ENCODE results near the gene GRB2. TPM values are rescaled to one million over a fixed set of nuclear protein-coding genes. Genes with fewer than 3 reads are reported as not detected.

The GRB2 gene
- total and polyA plus RNA-seq, 2 of the 8 experiments (the other 6 are each of a cell fraction or from before 2014, with no cell fraction given): 44.2 to 101 TPM

GRCh38 chr17:75445296-75445695 lies 39.8 kb upstream of the GRB2 start:
- Histone ChIP-seq H4K20me1 (replicated peaks in 1 of 2; ENCODE audit: control insufficient read depth in 1 of 2, insufficient read depth in 2 of 2, low read length in 2 of 2) (no peaks in the 10 kb centered on the region), H4K5ac (ENCODE audit: insufficient read length, low read depth, low read length) (no peak overlapping the region), H3K4me3 (ENCODE audit: extremely low read depth in 1 of 4, insufficient read depth in 2 of 4, low read depth in 3 of 4, low read length in 4 of 4) (no peak overlapping the region), H3K36me3 (ENCODE audit: control insufficient read depth in 2 of 4, insufficient read depth in 4 of 4, low read length in 3 of 4) (no peaks in the 10 kb centered on the region), H2AK5ac (ENCODE audit: low read depth, low read length) (no peak overlapping the region), H3K4ac (replicated peaks; ENCODE audit: insufficient read length, low read depth, low read length) (no peak overlapping the region), H2AFZ (ENCODE audit: low read length) (no peak overlapping the region), H3K79me2 (ENCODE audit: control insufficient read depth in 1 of 2, insufficient read depth in 2 of 2, low read length in 2 of 2) (no peaks in the 10 kb centered on the region), H3K23me2 (ENCODE audit: low read depth, low read length) (no peaks in the 10 kb centered on the region), H3K9me3 (ENCODE audit: insufficient read depth in 2 of 2, low read depth in 1 of 2, low read length in 1 of 2) (no peaks in the 10 kb centered on the region), H2BK12ac (ENCODE audit: low read depth, low read length) (no peak overlapping the region), H3K18ac (ENCODE audit: extremely low read depth, low read length) (no peak overlapping the region), H2BK120ac (replicated peaks; ENCODE audit: low read depth, low read length) (no peak overlapping the region), H2BK20ac (ENCODE audit: low read length) (no peak overlapping the region), H2BK15ac (ENCODE audit: low read length) (no peak overlapping the region), H4K91ac (replicated peaks; ENCODE audit: insufficient read length, low read length) (no peak overlapping the region), H3K27ac (ENCODE audit: low read depth, low read length) (no peak overlapping the region), H3K23ac (ENCODE audit: insufficient read length) (no peak overlapping the region), H3K27me3 (replicated peaks in 1 of 4; ENCODE audit: control insufficient read depth in 3 of 4, extremely low read depth in 1 of 4, insufficient read depth in 3 of 4, low read length in 3 of 4) (no peaks in the 10 kb centered on the region), H3K79me1 (ENCODE audit: low read depth, low read length) (no peaks in the 10 kb centered on the region), H3K14ac (ENCODE audit: insufficient read length) (no peak overlapping the region), H4K8ac (ENCODE audit: extremely low read depth, insufficient read depth, low read length) (no peak overlapping the region), H3K4me2 (ENCODE audit: insufficient read depth in 1 of 2, low read depth in 2 of 2, low read length in 2 of 2) (no peak overlapping the region), H3K4me1 (replicated peaks in 1 of 4; ENCODE audit: control insufficient read depth in 3 of 4, insufficient read depth in 4 of 4, low read length in 3 of 4) (no peaks in the 10 kb centered on the region), H2BK5ac (ENCODE audit: low read depth, low read length) (no peak overlapping the region), H3K9ac (replicated peaks in 1 of 4; ENCODE audit: extremely low read depth in 1 of 4, low read depth in 3 of 4, low read length in 3 of 4) (no peak overlapping the region), H3K56ac (replicated peaks; ENCODE audit: insufficient read length, low read depth, low read length) (no peak overlapping the region)
- ChIA-PET CTCF (ENCODE audit: partially characterized antibody) (interaction anchor here (0.5 to 2.3 kb wide), 4 partner anchors 12 to 19 kb away, joined by 3 to 5 read pairs (median 4); no protein-coding TSS in a partner anchor), POLR2A (ENCODE audit: partially characterized antibody) (interaction anchor here (0.8 kb wide), 1 partner anchor 12 kb away, joined by 3 read pairs; no protein-coding TSS in a partner anchor)
- FAIRE-seq: no peak
- no peak for DNase-seq (ENCODE audit: low read depth in 1 of 2, low spot score in 2 of 2)
- WGBS, 2 experiments (ENCODE audit: extremely low coverage in 1 of 2, insufficient coverage in 1 of 2, insufficient read length in 1 of 2, insufficient replicate concordance in 2 of 2, low coverage in 1 of 2, low lambda C conversion rate in 2 of 2, missing lambda C conversion rate in 1 of 2): 90% methylated on average over 3 of the region's 3 CpGs; no CpG with 5 or more reads in 1 of the 2 experiments
- TF ChIP-seq CHD1 (IDR thresholded peaks at IDR 0.05; ENCODE audit: low read depth, low read length) (no peak), ATF2 (IDR thresholded peaks at IDR 0.05; ENCODE audit: low read length) (no peak), POLR2AphosphoS5 (IDR thresholded peaks at IDR 0.05; ENCODE audit: low read depth, low read length) (no peak), KDM4A (IDR thresholded peaks at IDR 0.05; ENCODE audit: low read depth, low read length, severe bottlenecking) (no peak), CTBP2 (IDR thresholded peaks at IDR 0.05; ENCODE audit: borderline replicate concordance, insufficient read depth, insufficient read length, low read length) (no peak), BRCA1 (IDR thresholded peaks at IDR 0.05; ENCODE audit: low read depth, low read length) (no peak), EP300 (IDR thresholded peaks at IDR 0.05; ENCODE audit: borderline replicate concordance in 1 of 2, low read depth in 2 of 2, low read length in 2 of 2) (no peak), NRF1 (IDR thresholded peaks at IDR 0.05; ENCODE audit: low read depth, low read length) (no peak), GABPA (IDR thresholded peaks at IDR 0.05; ENCODE audit: borderline replicate concordance, insufficient read depth, low read length) (no peak), ATF3 (IDR thresholded peaks at IDR 0.05; ENCODE audit: insufficient read depth, low read depth, low read length) (no peak), PHF8 (conservative IDR thresholded peaks at IDR 0.05; ENCODE audit: low read depth, low read length) (no peak), TEAD4 (IDR thresholded peaks at IDR 0.05; ENCODE audit: low read depth, low read length) (no peak)

Data from H1 (cell line).